ENCODE results near the gene CBX4. TPM values are rescaled to one million over a fixed set of nuclear protein-coding genes. Genes with fewer than 3 reads are reported as not detected.
A peak's percentile ranks its signal among the peaks of the same experiment; 100 is the strongest.

The CBX4 gene
- total RNA-seq, 1 experiment from 2014 or later: 6.2 TPM

- Histone ChIP-seq H4K5ac (ENCODE audit: insufficient read length, low read depth, low read length) (no peak overlapping the region), H2BK5ac (ENCODE audit: insufficient read length, low read length) (peak overlapping the region; percentile 55), H2BK20ac (ENCODE audit: low read depth, low read length, poor library complexity, severe bottlenecking) (no peak overlapping the region), H3K79me2 (ENCODE audit: insufficient read depth, low read length) (no peaks in the 10 kb centered on the region), H3K27ac (ENCODE audit: insufficient read length, low read depth, low read length) (no peak overlapping the region), H3K23me2 (ENCODE audit: insufficient read length, low read depth, low read length, poor library complexity, severe bottlenecking) (no peaks in the 10 kb centered on the region), H3K14ac (ENCODE audit: insufficient read depth, low read length) (no peak overlapping the region), H2BK12ac (ENCODE audit: insufficient read length, low read depth, low read length) (no peak overlapping the region), H2AFZ (ENCODE audit: low read length) (no peak overlapping the region), H4K91ac (ENCODE audit: insufficient read length, low read depth, low read length) (no peak overlapping the region), H2AK5ac (ENCODE audit: insufficient read length, low read length) (no peak overlapping the region), H3K23ac (ENCODE audit: insufficient read length, low read depth, low read length) (no peak overlapping the region), H3K4me1 (ENCODE audit: insufficient read depth, low read length) (no peaks in the 10 kb centered on the region), H4K8ac (replicated peaks; ENCODE audit: insufficient read length, low read depth, low read length) (no peak overlapping the region), H3K9me3 (ENCODE audit: control insufficient read depth, low read depth, low read length) (no peaks in the 10 kb centered on the region), H4K20me1 (ENCODE audit: control insufficient read depth, insufficient read depth, insufficient read length) (no peaks in the 10 kb centered on the region), H3K4ac (ENCODE audit: low read depth, low read length) (no peak overlapping the region), H3T11ph (ENCODE audit: low read length) (no peak overlapping the region), H2BK120ac (ENCODE audit: low read depth, low read length, poor library complexity, severe bottlenecking) (no peak overlapping the region), H3K56ac (ENCODE audit: insufficient read length, low read depth, low read length) (no peak overlapping the region), H3K4me2 (ENCODE audit: insufficient read depth, insufficient read length, low read length) (no peak overlapping the region), H3K27me3 (ENCODE audit: insufficient read depth, low read length) (peaks cover 3% of the 10 kb centered on the region; the same call in 1 of the 2 replicates), H3K9ac (ENCODE audit: extremely low read depth, insufficient read length, low read length) (no peak overlapping the region), H3K18ac (ENCODE audit: insufficient read length, low read depth, low read length) (no peak overlapping the region), H2BK15ac (ENCODE audit: low read depth, low read length) (no peak overlapping the region), H3K79me1 (ENCODE audit: insufficient read depth, low read depth, low read length, poor library complexity, severe bottlenecking) (no peaks in the 10 kb centered on the region)
- TF ChIP-seq CTCF (conservative IDR thresholded peaks at IDR 0.05): no peak
- Mint-ChIP-seq H3K9me3 (no peaks in the 10 kb centered on the region), H3K27me3 (ENCODE audit: low read depth) (peaks cover 73% of the 10 kb centered on the region), H3K4me3 (no peak overlapping the region), H3K4me1 (peaks cover 4 to 9% of the 10 kb centered on the region in 2 experiments), H3K36me3 (ENCODE audit: insufficient read depth in 1 of 3, low read depth in 3 of 3) (no peaks in the 10 kb centered on the region), H3K27ac (no peak overlapping the region; a peak in 1 of 7 replicates)
- no peak for DNase-seq
- no CpG with 5 or more reads among the region's 18 CpGs for WGBS (ENCODE audit: extremely low coverage, insufficient read length, low lambda C conversion rate)
Measured at GRCh38 chr17:79850571-79851460, 11.6 kb upstream of the CBX4 start.

Measured in H9 (cell line).